HG02970 (cell line): ENCODE results near the gene MPG.

Source experiments
- ATAC-seq: cut with Tn5 transposase; IDR thresholded peaks from one replicate; pipeline ENCODE4 v1.9.1; 2021; ENCODE audit warnings: mild to moderate bottlenecking, moderate library complexity, moderate number of reproducible peaks; ENCODE audit not compliant: unreplicated experiment, low FRiP score

MPG gene

GRCh38 chr16:50769-51591 is 27.0 kb upstream of the MPG start:
- ATAC-seq: no peak

GRCh38 chr16:53346-54236 is 24.4 kb upstream of the MPG start, which contains the start of the genes POLR3K and SNRNP25:
Gene POLR3K, minus strand, starts transcription at chr16:53608. Its CDS starts 22 bp downstream, at chr16:53586.
Gene SNRNP25, plus strand, starts transcription at chr16:53828. Its CDS starts 189 bp downstream, at chr16:54017.
- peak; percentile 88 for ATAC-seq

- ATAC-seq: no peak
These were observed 23.8 kb upstream of the MPG start for GRCh38 chr16:54237-54581.

- ATAC-seq: no peak
These were observed 22.4 kb upstream of the MPG start for GRCh38 chr16:55571-56136.

GRCh38 chr16:56231-56927 is 21.6 kb upstream of the MPG start:
- ATAC-seq: no peak

- ATAC-seq: no peak
These were observed 20.3 kb upstream of the MPG start for GRCh38 chr16:57711-58110.

GRCh38 chr16:58491-59439 is 19.3 kb upstream of the MPG start:
- ATAC-seq: no peak

- no peak for ATAC-seq
These were observed 18.5 kb upstream of the MPG start for GRCh38 chr16:59440-60059.

GRCh38 chr16:60166-60565 is 17.9 kb upstream of the MPG start:
- ATAC-seq: no peak

- ATAC-seq: no peak
These were observed 16.8 kb upstream of the MPG start for GRCh38 chr16:60929-61878.

- no peak for ATAC-seq
These were observed 16.1 kb upstream of the MPG start for GRCh38 chr16:61879-62281.

GRCh38 chr16:62283-62967 is 15.6 kb upstream of the MPG start:
- no peak for ATAC-seq

- ATAC-seq: no peak
These were observed 15.0 kb upstream of the MPG start for GRCh38 chr16:62968-63391.

- ATAC-seq: no peak
These were observed 14.6 kb upstream of the MPG start for GRCh38 chr16:63466-63865.

GRCh38 chr16:63998-64913 is 13.8 kb upstream of the MPG start:
- no peak for ATAC-seq

GRCh38 chr16:64914-65255 is 13.1 kb upstream of the MPG start:
- ATAC-seq: no peak
